Central memory CD8-positive, alpha-beta T cell (primary cell): Measurements from ENCODE around the gene RBL2.

ENCODE experiments used
- ATAC-seq: fragments of 150-1000 bp; cut with Tn5 transposase; replicated peaks from 2 replicates; pipeline ENCODE4 v1.10.0; 2022; ENCODE audit warnings: mild to moderate bottlenecking, moderate FRiP score, moderate number of reproducible peaks; ENCODE audit not compliant: poor library complexity, severe bottlenecking; ENCODE audit errors: extremely low read depth
- DNase-seq, 2 donors: peaks; one replicate each; pipeline ENCODE4 v3.0.0; 2021; ENCODE audit warnings: low spot score in 2 of 2
- H3K27ac Mint-ChIP-seq: one replicate; pipeline ENCODE4 v1.8.0; 2022; ENCODE audit warnings: low read depth, mild to moderate bottlenecking, moderate library complexity, mixed read lengths
- H3K27me3 Mint-ChIP-seq: one replicate; pipeline ENCODE4 v1.8.0; 2022; ENCODE audit warnings: mixed read lengths
- H3K36me3 Mint-ChIP-seq: one replicate; pipeline ENCODE4 v1.8.0; 2022; ENCODE audit warnings: mild to moderate bottlenecking, moderate library complexity, mixed read lengths; ENCODE audit not compliant: insufficient read depth
- H3K4me1 Mint-ChIP-seq: one replicate; pipeline ENCODE4 v1.8.0; 2022; ENCODE audit warnings: mixed read lengths
- H3K4me3 Mint-ChIP-seq: one replicate; pipeline ENCODE4 v1.8.0; 2022; ENCODE audit warnings: mild to moderate bottlenecking, moderate library complexity, mixed read lengths
- H3K9me3 Mint-ChIP-seq: one replicate; pipeline ENCODE4 v1.8.0; 2022; ENCODE audit warnings: mixed read lengths

The RBL2 gene

DNA sequence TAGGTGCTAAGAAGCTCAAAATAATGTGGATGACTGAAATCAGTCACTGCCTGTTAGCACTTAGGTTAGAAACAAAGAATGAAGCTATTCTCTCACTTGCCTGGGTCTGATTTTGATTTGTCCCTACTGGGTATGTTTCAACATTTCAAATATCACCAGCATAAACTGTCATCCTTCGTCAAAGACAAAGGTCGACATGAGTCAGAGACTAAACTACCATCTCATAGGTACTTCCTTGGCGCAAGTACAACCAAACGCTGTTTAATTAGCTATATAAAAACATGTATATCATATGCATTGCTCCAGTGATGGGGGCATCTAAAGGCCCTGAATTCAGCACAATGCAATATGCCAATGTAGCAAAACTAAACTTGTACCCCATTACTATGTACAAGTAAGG, 64.7 kb downstream of the RBL2 start:
- DNase-seq: no peak
- Mint-ChIP-seq H3K36me3 (peaks cover 64% of the 10 kb centered on the region), H3K4me1 (peaks cover 45% of the 10 kb centered on the region), H3K4me3 (no peak overlapping the region), H3K27me3 (no peaks in the 10 kb centered on the region), H3K9me3 (no peaks in the 10 kb centered on the region), H3K27ac (peak overlapping the region; percentile 55)
- no peak for ATAC-seq

GRCh38 chr16:53501216-53501859, 67.1 kb downstream of the RBL2 start:
- Mint-ChIP-seq H3K4me1 (peaks cover 52% of the 10 kb centered on the region), H3K27ac (no peak overlapping the region), H3K36me3 (peaks cover 50% of the 10 kb centered on the region)

DNA sequence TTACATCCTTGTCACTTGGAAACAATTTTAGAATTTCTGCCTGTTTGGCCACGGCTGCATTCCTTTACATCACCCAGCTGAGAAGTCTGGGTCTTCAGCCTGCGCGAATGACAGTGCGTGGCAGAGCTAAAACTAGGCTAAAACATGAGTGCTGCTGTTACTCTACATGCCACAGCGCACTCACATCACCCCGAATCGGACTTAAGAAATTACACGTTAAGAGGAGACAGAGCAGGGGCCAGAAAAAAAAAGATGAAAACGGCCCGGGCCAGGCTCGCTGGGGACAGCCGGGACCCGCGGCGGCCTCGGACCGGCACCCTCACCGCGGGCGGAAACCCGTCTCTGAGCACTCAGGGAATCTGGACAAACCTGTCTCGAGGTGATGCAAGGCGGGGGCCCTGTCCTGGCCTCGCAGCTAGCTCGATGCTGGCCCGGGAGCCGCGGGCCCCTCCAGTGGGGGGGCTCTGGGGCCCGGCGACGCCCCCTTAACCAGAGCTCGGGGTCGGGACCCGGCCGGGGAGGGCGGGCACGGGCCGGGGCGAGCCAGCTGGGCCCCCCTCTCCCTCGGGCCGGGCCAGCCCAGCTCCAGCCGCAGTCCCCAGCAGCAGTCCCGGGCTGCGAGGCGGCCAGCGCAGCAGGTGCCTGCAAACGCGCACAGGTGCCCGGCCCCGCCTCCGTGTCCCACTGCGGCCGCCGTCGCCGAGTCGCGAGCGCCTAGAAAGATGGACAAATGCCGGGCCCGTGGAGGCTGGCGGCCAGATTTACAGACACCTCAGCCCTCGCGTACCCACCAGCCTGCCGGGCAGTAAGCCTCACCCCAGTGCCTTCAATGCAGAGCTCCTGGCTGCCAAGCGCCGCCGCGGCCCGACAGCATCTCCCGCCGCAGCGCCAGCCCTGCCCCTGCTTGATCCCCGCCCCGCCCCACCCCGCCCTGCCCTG, 68.3 kb downstream of the RBL2 start, which contains the start of gene AKTIP:
TSS of gene AKTIP (minus strand) at position 879 of the 939 bp plus-strand sequence. CDS start 2,950 bp downstream, outside the sequence.
- H3K4me1 Mint-ChIP-seq: peaks cover 48% of the 10 kb centered on the region
- H3K27me3 Mint-ChIP-seq: no peaks in the 10 kb centered on the region

More at GRCh38 chr16:53501216-53501859, 67.1 kb downstream of the RBL2 start:
- H3K9me3 Mint-ChIP-seq: no peaks in the 10 kb centered on the region
- no peaks in the 10 kb centered on the region for H3K27me3 Mint-ChIP-seq
- ATAC-seq (no peak), DNase-seq (no peak)
- H3K4me3 Mint-ChIP-seq: peak overlapping the region; percentile 86

GRCh38 chr16:53503270-53503923, 69.1 kb downstream of the RBL2 start:
- peak; percentile 92 for ATAC-seq
- H3K36me3 Mint-ChIP-seq: peaks cover 30% of the 10 kb centered on the region
- H3K4me3 Mint-ChIP-seq: peak overlapping the region; percentile 86
- H3K27me3 Mint-ChIP-seq: no peaks in the 10 kb centered on the region
- peaks cover 43% of the 10 kb centered on the region for H3K4me1 Mint-ChIP-seq
- H3K27ac Mint-ChIP-seq: peak overlapping the region; percentile 92
- no peaks in the 10 kb centered on the region for H3K9me3 Mint-ChIP-seq
- DNase-seq: peak; percentile 96 to 99

More for the DNA sequence above, 68.3 kb downstream of the RBL2 start, which contains the start of gene AKTIP:
- peak; percentile 4 for ATAC-seq
- DNase-seq: no peak
- peak within 1 kb of the TSS; percentile 86 for H3K4me3 Mint-ChIP-seq
- H3K36me3 Mint-ChIP-seq: peaks cover 38% of the 10 kb centered on the region
- no peaks in the 10 kb centered on the region for H3K9me3 Mint-ChIP-seq
- peak within 1 kb of the TSS; percentile 92 for H3K27ac Mint-ChIP-seq

- peaks cover 39% of the 10 kb centered on the region for H3K4me1 Mint-ChIP-seq
- no peaks in the 10 kb centered on the region for H3K9me3 Mint-ChIP-seq
- DNase-seq (no peak), ATAC-seq (no peak)
- H3K27me3 Mint-ChIP-seq: no peaks in the 10 kb centered on the region
- peak overlapping the region; percentile 92 for H3K27ac Mint-ChIP-seq
- H3K4me3 Mint-ChIP-seq: peak overlapping the region; percentile 86
- peaks cover 25% of the 10 kb centered on the region for H3K36me3 Mint-ChIP-seq
Observed at GRCh38 chr16:53503991-53504663, 69.9 kb downstream of the RBL2 start.

DNA sequence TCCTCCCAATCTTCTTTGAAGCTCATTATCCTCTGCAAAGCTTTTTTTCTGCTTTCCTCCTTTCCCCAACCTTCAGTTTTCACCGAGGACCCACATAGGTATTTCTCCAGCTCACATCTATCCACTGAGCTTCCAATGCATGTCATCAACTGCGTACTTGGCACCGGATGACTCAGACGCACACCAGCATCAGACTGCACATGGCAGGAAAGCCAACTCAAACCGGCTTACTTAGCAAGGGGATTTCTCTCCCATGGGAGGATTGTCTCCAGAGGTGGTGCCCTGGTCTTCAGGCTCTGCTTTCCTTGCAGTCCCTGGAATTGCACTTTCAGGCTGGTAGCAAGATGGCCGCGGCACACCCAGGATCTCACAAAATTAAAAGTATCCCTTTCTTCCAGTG, 70.4 kb downstream of the RBL2 start:
- peak overlapping the region; percentile 92 for H3K27ac Mint-ChIP-seq
- peak overlapping the region; percentile 86 for H3K4me3 Mint-ChIP-seq
- H3K36me3 Mint-ChIP-seq: peaks cover 22% of the 10 kb centered on the region
- no peaks in the 10 kb centered on the region for H3K27me3 Mint-ChIP-seq
- ATAC-seq: no peak
- no peaks in the 10 kb centered on the region for H3K9me3 Mint-ChIP-seq
- H3K4me1 Mint-ChIP-seq: peaks cover 39% of the 10 kb centered on the region
- no peak for DNase-seq

- Mint-ChIP-seq H3K27me3 (no peaks in the 10 kb centered on the region), H3K4me1 (peaks cover 40% of the 10 kb centered on the region), H3K36me3 (peaks cover 15% of the 10 kb centered on the region), H3K27ac (no peak overlapping the region), H3K4me3 (no peak overlapping the region), H3K9me3 (no peaks in the 10 kb centered on the region)
- ATAC-seq: no peak
- no peak for DNase-seq
Observed at GRCh38 chr16:53506254-53506653, 72.0 kb downstream of the RBL2 start.

- peaks cover 38% of the 10 kb centered on the region for H3K4me1 Mint-ChIP-seq
Observed at GRCh38 chr16:53507464-53508179, 73.4 kb downstream of the RBL2 start.

GRCh38 chr16:53509906-53510703, 75.8 kb downstream of the RBL2 start:
- peaks cover 3% of the 10 kb centered on the region for H3K36me3 Mint-ChIP-seq
- H3K9me3 Mint-ChIP-seq: no peaks in the 10 kb centered on the region
- ATAC-seq: peak; percentile 49
- H3K27me3 Mint-ChIP-seq: no peaks in the 10 kb centered on the region
- H3K4me3 Mint-ChIP-seq: no peak overlapping the region
- H3K4me1 Mint-ChIP-seq: peaks cover 50% of the 10 kb centered on the region
- no peak overlapping the region for H3K27ac Mint-ChIP-seq
- DNase-seq: peak; percentile 23 to 39

More at GRCh38 chr16:53507464-53508179, 73.4 kb downstream of the RBL2 start:
- H3K27me3 Mint-ChIP-seq: no peaks in the 10 kb centered on the region
- peaks cover 13% of the 10 kb centered on the region for H3K36me3 Mint-ChIP-seq
- DNase-seq (no peak), ATAC-seq (no peak)
- H3K9me3 Mint-ChIP-seq: no peaks in the 10 kb centered on the region
- H3K4me3 Mint-ChIP-seq: no peak overlapping the region
- H3K27ac Mint-ChIP-seq: no peak overlapping the region

GRCh38 chr16:53510704-53511070, 76.4 kb downstream of the RBL2 start:
- ATAC-seq (no peak), DNase-seq (no peak)
- Mint-ChIP-seq H3K36me3 (peaks cover 2% of the 10 kb centered on the region), H3K4me1 (peaks cover 50% of the 10 kb centered on the region), H3K27ac (peak overlapping the region; percentile 19), H3K27me3 (no peaks in the 10 kb centered on the region), H3K9me3 (no peaks in the 10 kb centered on the region), H3K4me3 (no peak overlapping the region)

DNA sequence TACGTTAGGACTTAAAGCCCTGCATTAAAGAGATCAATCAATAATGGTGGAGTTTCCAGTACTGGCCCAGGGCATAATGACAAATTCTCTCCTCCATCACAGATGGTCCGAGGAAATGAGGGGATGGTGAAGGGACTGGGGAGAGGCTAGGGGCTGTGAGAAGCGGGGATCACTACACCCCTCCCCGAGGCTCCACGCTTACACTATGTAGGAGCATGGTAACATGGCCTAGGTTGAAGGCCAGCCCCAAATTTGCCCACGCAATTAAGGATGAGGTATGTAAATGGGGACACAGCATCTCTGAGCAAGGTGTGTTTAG, 76.8 kb downstream of the RBL2 start:
- H3K27ac Mint-ChIP-seq: peak overlapping the region; percentile 19
- ATAC-seq: no peak
- no peak for DNase-seq

More for the DNA sequence above, 76.8 kb downstream of the RBL2 start:
- Mint-ChIP-seq H3K4me3 (no peak overlapping the region), H3K27me3 (no peaks in the 10 kb centered on the region), H3K9me3 (no peaks in the 10 kb centered on the region), H3K36me3 (peaks cover 2% of the 10 kb centered on the region), H3K4me1 (peaks cover 52% of the 10 kb centered on the region)
